Measurements from ENCODE around the gene ATP2C2.

GRCh38 chr16:84396537-84397008, 28.2 kb downstream of the ATP2C2 start:
- no peak for TF ChIP-seq CTCF (IDR thresholded peaks at IDR 0.05)
- peak in 2 of 4 donors; percentile 19 to 73 for TF ChIP-seq EP300 (IDR thresholded peaks at IDR 0.05)
- peak; percentile 17 to 20 for TF ChIP-seq POLR2AphosphoS5 (IDR thresholded peaks at IDR 0.05)
